ENCODE data around the gene STEAP3.

- TF ChIP-seq POLR2A (IDR thresholded peaks at IDR 0.05; ENCODE audit: low read length): no peak
- TF ChIP-seq CTCF (IDR thresholded peaks at IDR 0.05): no peak
- no peak for TF ChIP-seq EP300 (IDR thresholded peaks at IDR 0.05)
- TF ChIP-seq NR3C1 (IDR thresholded peaks at IDR 0.05): no peak
- TF ChIP-seq PHF8 (IDR thresholded peaks at IDR 0.05; ENCODE audit: borderline replicate concordance, low read depth): no peak
- no peak for TF ChIP-seq SREBF2 (IDR thresholded peaks at IDR 0.05)
- no peak for TF ChIP-seq REST (IDR thresholded peaks at IDR 0.05)
- no peak for TF ChIP-seq CEBPB (IDR thresholded peaks at IDR 0.05)
- no peak for TF ChIP-seq RCOR1 (IDR thresholded peaks at IDR 0.05; ENCODE audit: low read depth, low read length)
These were observed 20.9 kb upstream of the STEAP3 start for GRCh38 chr2:119202610-119203310.

Data from A549 (cell line).